WTC11 (cell line): Measurements from ENCODE around the gene VPS25. TPM values are rescaled to one million over a fixed set of nuclear protein-coding genes. Genes with fewer than 3 reads are reported as not detected.

Source experiments
- ATAC-seq: fragments of 200-7000 bp; cut with Tn5 transposase; 2 replicates; pipeline ENCODE4 v1.10.0; 2021; ENCODE audit warnings: mild to moderate bottlenecking, moderate library complexity
- CTCF ChIA-PET: fragments of 300-600 bp; sonication (Branson Sonifier 250); formaldehyde crosslinking; loops from one replicate; lab custom pipeline; 2021; ENCODE audit warnings: antibody characterized with exemption; lab: Charles Lee
- POLR2A ChIA-PET: fragments of 350-600 bp; sonication (Branson Sonifier 250); formaldehyde crosslinking; loops from one replicate; lab custom pipeline; 2021; ENCODE audit warnings: antibody characterized with exemption; lab: Charles Lee
- DNase-seq: peaks from one replicate; pipeline ENCODE4 v3.0.0; 2021; ENCODE audit warnings: low spot score
- H3K27ac Mint-ChIP-seq: 2 replicates; pipeline ENCODE4 v1.8.0; 2021; ENCODE audit warnings: mixed read lengths
- H3K27me3 Mint-ChIP-seq: 2 replicates; pipeline ENCODE4 v1.8.0; 2021; ENCODE audit warnings: low read depth, mild to moderate bottlenecking, moderate library complexity, mixed read lengths
- H3K36me3 Mint-ChIP-seq: 2 replicates; pipeline ENCODE4 v1.8.0; 2021; ENCODE audit warnings: mixed read lengths
- H3K4me1 Mint-ChIP-seq: 2 replicates; pipeline ENCODE4 v1.8.0; 2022; ENCODE audit warnings: mixed read lengths
- H3K4me3 Mint-ChIP-seq: 2 replicates; pipeline ENCODE4 v1.8.0; 2021; ENCODE audit warnings: mild to moderate bottlenecking, moderate library complexity, mixed read lengths
- H3K9me3 Mint-ChIP-seq: 2 replicates; pipeline ENCODE4 v1.8.0; 2021; ENCODE audit warnings: mixed read lengths
- ATF3 ChIP-seq: sonication (generic); formaldehyde crosslinking; conservative IDR thresholded peaks from 2 replicates; pipeline ENCODE4 v1.8.1; 2022; ENCODE audit warnings: mild to moderate bottlenecking, missing genetic modification reagents
- CREM ChIP-seq: sonication (generic); formaldehyde crosslinking; IDR thresholded peaks from 2 replicates; pipeline ENCODE4 v1.8.1; 2022; ENCODE audit warnings: mild to moderate bottlenecking, missing genetic modification reagents, moderate library complexity
- E2F1 ChIP-seq: sonication (generic); formaldehyde crosslinking; IDR thresholded peaks from 2 replicates; pipeline ENCODE4 v1.8.0; 2022; ENCODE audit warnings: mild to moderate bottlenecking, missing genetic modification reagents
- ERG ChIP-seq: fragments of 250-450 bp; sonication (Bioruptor Pico); IDR thresholded peaks from 2 replicates; pipeline ENCODE4 v1.8.0; 2021; ENCODE audit warnings: mild to moderate bottlenecking
- ESRRA ChIP-seq: sonication (generic); formaldehyde crosslinking; IDR thresholded peaks from 2 replicates; pipeline ENCODE4 v1.8.1; 2022; ENCODE audit warnings: mild to moderate bottlenecking, missing genetic modification reagents, borderline replicate concordance
- ETV6 ChIP-seq: sonication (generic); formaldehyde crosslinking; IDR thresholded peaks from 2 replicates; pipeline ENCODE4 v1.8.1; 2022; ENCODE audit warnings: mild to moderate bottlenecking, missing genetic modification reagents
- FOXJ3 ChIP-seq: sonication (generic); formaldehyde crosslinking; IDR thresholded peaks from 2 replicates; pipeline ENCODE4 v1.9.0; 2021; ENCODE audit warnings: missing genetic modification reagents, mild to moderate bottlenecking, borderline replicate concordance
- FOXP4 ChIP-seq: sonication (generic); formaldehyde crosslinking; IDR thresholded peaks from 2 replicates; pipeline ENCODE4 v1.8.0; 2022; ENCODE audit warnings: mild to moderate bottlenecking, missing genetic modification reagents
- GABPB1 ChIP-seq: sonication (generic); formaldehyde crosslinking; IDR thresholded peaks from 2 replicates; pipeline ENCODE4 v1.8.1; 2023; ENCODE audit warnings: mild to moderate bottlenecking, missing genetic modification reagents
- MXD4 ChIP-seq: fragments of 250-450 bp; sonication (Bioruptor Pico); IDR thresholded peaks from 2 replicates; pipeline ENCODE4 v1.8.0; 2021; ENCODE audit warnings: mild to moderate bottlenecking, moderate library complexity, borderline replicate concordance
- NFYB ChIP-seq: sonication (generic); formaldehyde crosslinking; conservative IDR thresholded peaks from 2 replicates; pipeline ENCODE4 v1.8.0; 2022; ENCODE audit warnings: low read depth, missing genetic modification reagents
- NR2C2 ChIP-seq: sonication (generic); formaldehyde crosslinking; IDR thresholded peaks from 2 replicates; pipeline ENCODE4 v1.8.0; 2022; ENCODE audit warnings: mild to moderate bottlenecking, missing genetic modification reagents
- OVOL2 ChIP-seq: fragments of 250-450 bp; sonication (Bioruptor Pico); IDR thresholded peaks from 2 replicates; pipeline ENCODE4 v1.9.0; 2021; ENCODE audit warnings: mild to moderate bottlenecking, borderline replicate concordance
- PRDM15 ChIP-seq: sonication (generic); formaldehyde crosslinking; IDR thresholded peaks from 2 replicates; pipeline ENCODE4 v1.8.0; 2022; ENCODE audit warnings: missing genetic modification reagents
- RELA ChIP-seq: sonication (generic); formaldehyde crosslinking; IDR thresholded peaks from 2 replicates; pipeline ENCODE4 v1.8.1; 2022; ENCODE audit warnings: missing genetic modification reagents, mild to moderate bottlenecking, borderline replicate concordance
- ZNF219 ChIP-seq: sonication (generic); formaldehyde crosslinking; IDR thresholded peaks from 2 replicates; pipeline ENCODE4 v1.8.0; 2023; ENCODE audit warnings: missing genetic modification reagents, mild to moderate bottlenecking, borderline replicate concordance
- ZNF232 ChIP-seq: sonication (generic); formaldehyde crosslinking; IDR thresholded peaks from 2 replicates; pipeline ENCODE4 v1.8.0; 2022; ENCODE audit warnings: mild to moderate bottlenecking, missing genetic modification reagents
- ZNF281 ChIP-seq: sonication (generic); formaldehyde crosslinking; IDR thresholded peaks from 2 replicates; pipeline ENCODE4 v1.8.0; 2023; ENCODE audit warnings: mild to moderate bottlenecking, missing genetic modification reagents
- ZNF396 ChIP-seq: fragments of 250-450 bp; sonication (Bioruptor Pico); IDR thresholded peaks from 2 replicates; pipeline ENCODE4 v1.8.0; 2021; ENCODE audit warnings: mild to moderate bottlenecking, moderate library complexity, borderline replicate concordance
- ZNF425 ChIP-seq: fragments of 250-450 bp; sonication (Bioruptor Pico); conservative IDR thresholded peaks from 2 replicates; pipeline ENCODE4 v1.9.0; 2021; ENCODE audit warnings: mild to moderate bottlenecking
- ZNF671 ChIP-seq: fragments of 250-450 bp; sonication (Bioruptor Pico); IDR thresholded peaks from 2 replicates; pipeline ENCODE4 v1.8.0; 2021; ENCODE audit warnings: mild to moderate bottlenecking
- total RNA-seq: library from RNA; stranded (reverse); gene quantifications from 3 replicates; pipeline ENCODE4 v1.2.3, GENCODE V29; 2021

Gene VPS25
- total RNA-seq, 1 experiment from 2014 or later = 98.6 TPM

GRCh38 chr17:42783791-42784138, 10.5 kb downstream of the VPS25 start:
- ATAC-seq = no peak
- H3K27ac Mint-ChIP-seq = no peak overlapping the region
- H3K27me3 Mint-ChIP-seq = peaks cover 61% of the 10 kb centered on the region
- TF ChIP-seq ATF3 (CRISPR knock-in tag) (no peak), NFYB (CRISPR knock-in tag) (no peak), FOXJ3 (CRISPR knock-in tag) (no peak), ZNF219 (no peak), ZNF232 (CRISPR knock-in tag) (no peak), GABPB1 (CRISPR knock-in tag) (no peak), RELA (no peak), NR2C2 (CRISPR knock-in tag) (no peak), ESRRA (CRISPR knock-in tag) (no peak), ZNF396 (CRISPR knock-in tag) (no peak), E2F1 (CRISPR knock-in tag) (no peak), ETV6 (no peak), ERG (CRISPR knock-in tag) (no peak), CREM (no peak), ZNF671 (CRISPR knock-in tag) (no peak), FOXP4 (CRISPR knock-in tag) (no peak)
- TF ChIP-seq, all 79 proteins: peak for 0
- DNase-seq = no peak
- POLR2A ChIA-PET = no interaction called here
- Mint-ChIP-seq H3K4me3 (no peak overlapping the region), H3K9me3 (no peaks in the 10 kb centered on the region), H3K4me1 (peaks cover 20% of the 10 kb centered on the region), H3K36me3 (no peaks in the 10 kb centered on the region; the same call in 1 of the 2 replicates)
- CTCF ChIA-PET = interaction anchor here (2.0 kb wide), 1 partner anchor 40 kb away, joined by 6 read pairs; the partner anchor contains the start of gene BECN1

GRCh38 chr17:42784409-42784808, 11.2 kb downstream of the VPS25 start:
- CTCF ChIA-PET = no interaction called here
- Mint-ChIP-seq H3K4me3 (no peak overlapping the region), H3K9me3 (no peaks in the 10 kb centered on the region), H3K4me1 (peaks cover 18% of the 10 kb centered on the region), H3K36me3 (no peaks in the 10 kb centered on the region), H3K27me3 (peaks cover 66% of the 10 kb centered on the region), H3K27ac (no peak overlapping the region)
- POLR2A ChIA-PET = no interaction called here
- ATAC-seq (no peak), DNase-seq (no peak)
- TF ChIP-seq ZNF281 (CRISPR knock-in tag) = no peak
- no peak for TF ChIP-seq OVOL2 (CRISPR knock-in tag)
- no peak for TF ChIP-seq PRDM15 (CRISPR knock-in tag)
- no peak for TF ChIP-seq ZNF425
- no peak for TF ChIP-seq MXD4 (CRISPR knock-in tag)
